ENCODE measurements around the gene ABHD15.

The ABHD15 gene

GRCh38 chr17:29573871-29574731 lies 7.3 kb upstream of the ABHD15 start:
- no peak overlapping the region for H3K4me3 ChIP-seq
- no peak overlapping the region for H3K27ac ChIP-seq
- no peak for TF ChIP-seq CTCF (IDR thresholded peaks at IDR 0.05)
- DNase-seq (ENCODE audit: low spot score), result no peak

- peak; percentile 76 for DNase-seq (ENCODE audit: low spot score)
- no peak overlapping the region for H3K4me3 ChIP-seq
- TF ChIP-seq CTCF (IDR thresholded peaks at IDR 0.05), result no peak
- H3K27ac ChIP-seq, result no peak overlapping the region
Measured at GRCh38 chr17:29573558-29573869, 6.7 kb upstream of the ABHD15 start.

- H3K27ac ChIP-seq, result peak overlapping the region in 1 of 2 donors; percentile 69
- DNase-seq (ENCODE audit: low spot score), result peak; percentile 75
- H3K4me3 ChIP-seq, result peak overlapping the region; percentile 73
- TF ChIP-seq CTCF (IDR thresholded peaks at IDR 0.05), result peak; percentile 76
Measured at GRCh38 chr17:29572691-29573557, 6.1 kb upstream of the ABHD15 start.

DNA sequence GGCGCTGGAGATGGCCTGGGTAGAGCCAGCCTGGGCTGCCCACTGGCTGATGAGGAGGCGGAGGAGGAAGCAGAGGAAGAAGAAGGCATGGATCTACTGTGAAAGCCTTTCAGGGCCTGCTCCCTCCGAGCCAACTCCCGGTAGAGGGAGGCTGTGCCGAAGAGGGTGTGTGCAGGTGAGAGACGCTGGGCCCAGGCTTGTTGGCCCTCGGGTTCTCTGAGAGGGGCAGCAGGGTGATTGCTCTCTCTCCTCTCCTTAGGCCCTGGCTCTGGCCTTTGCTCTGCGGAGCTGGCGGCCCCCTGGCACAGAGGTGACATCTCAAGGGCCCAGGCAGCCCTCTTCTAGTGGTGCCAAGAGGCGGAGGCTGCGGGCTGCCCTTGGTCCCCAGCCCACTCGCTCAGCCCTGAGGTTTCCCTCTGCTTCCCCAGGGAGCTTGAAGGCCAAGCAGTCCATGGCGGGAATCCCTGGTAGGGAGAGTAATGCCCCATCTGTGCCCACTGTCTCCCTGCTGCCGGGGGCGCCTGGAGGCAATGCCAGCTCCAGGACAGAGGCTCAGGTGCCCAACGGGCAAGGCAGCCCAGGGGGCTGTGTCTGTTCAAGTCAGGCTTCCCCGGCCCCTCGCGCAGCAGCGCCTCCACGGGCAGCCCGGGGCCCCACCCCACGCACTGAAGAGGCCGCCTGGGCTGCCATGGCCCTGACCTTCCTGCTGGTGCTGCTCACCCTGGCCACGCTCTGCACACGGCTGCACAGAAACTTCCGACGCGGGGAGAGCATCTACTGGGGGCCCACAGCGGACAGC lies 5.2 kb upstream of the ABHD15 start:
- Histone ChIP-seq H3K4me3 (peak overlapping the region; percentile 73), H3K27ac (peak overlapping the region in 1 of 2 donors; percentile 69)
- no peak for TF ChIP-seq CTCF (IDR thresholded peaks at IDR 0.05)
- peak; percentile 72 for DNase-seq (ENCODE audit: low spot score)

GRCh38 chr17:29571486-29571882 lies 4.6 kb upstream of the ABHD15 start:
- no peak for TF ChIP-seq CTCF (IDR thresholded peaks at IDR 0.05)

GRCh38 chr17:29570521-29570920 lies 3.7 kb upstream of the ABHD15 start:
- Histone ChIP-seq H3K4me3 (no peak overlapping the region), H3K27ac (no peak overlapping the region)
- peak; percentile 69 for DNase-seq (ENCODE audit: low spot score)
- TF ChIP-seq CTCF (IDR thresholded peaks at IDR 0.05), result no peak

More at GRCh38 chr17:29571486-29571882, 4.6 kb upstream of the ABHD15 start:
- Histone ChIP-seq H3K27ac (peak overlapping the region in 1 of 2 donors; percentile 69), H3K4me3 (peak overlapping the region; percentile 73)
- no peak for DNase-seq (ENCODE audit: low spot score)

All from coronary artery (tissue), 2 donors.